ENCODE data around the gene PARD3.

DNA sequence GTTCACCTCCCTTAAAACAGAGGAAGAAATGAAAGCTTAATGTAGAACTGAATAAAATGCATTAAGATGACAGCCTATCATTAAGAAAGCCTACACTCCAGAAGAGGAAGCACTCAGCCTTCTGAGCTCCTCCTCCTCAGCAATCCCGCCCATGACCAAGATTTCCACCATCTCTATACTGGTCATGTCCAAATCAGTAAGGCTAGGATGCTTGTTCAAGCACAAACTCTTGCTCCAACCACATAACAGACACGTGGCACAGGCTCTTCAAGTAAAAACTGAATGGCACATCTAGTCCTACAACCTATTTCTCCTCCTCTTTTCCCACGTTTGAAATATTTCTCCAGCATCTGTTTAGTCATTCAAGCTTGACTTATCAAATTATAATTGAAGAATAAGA lies 454.1 kb downstream of the PARD3 start:
- TF ChIP-seq EZH2phosphoT487 (IDR thresholded peaks at IDR 0.05; ENCODE audit: borderline replicate concordance, low read length): no peak
- TF ChIP-seq, protein P1, sequence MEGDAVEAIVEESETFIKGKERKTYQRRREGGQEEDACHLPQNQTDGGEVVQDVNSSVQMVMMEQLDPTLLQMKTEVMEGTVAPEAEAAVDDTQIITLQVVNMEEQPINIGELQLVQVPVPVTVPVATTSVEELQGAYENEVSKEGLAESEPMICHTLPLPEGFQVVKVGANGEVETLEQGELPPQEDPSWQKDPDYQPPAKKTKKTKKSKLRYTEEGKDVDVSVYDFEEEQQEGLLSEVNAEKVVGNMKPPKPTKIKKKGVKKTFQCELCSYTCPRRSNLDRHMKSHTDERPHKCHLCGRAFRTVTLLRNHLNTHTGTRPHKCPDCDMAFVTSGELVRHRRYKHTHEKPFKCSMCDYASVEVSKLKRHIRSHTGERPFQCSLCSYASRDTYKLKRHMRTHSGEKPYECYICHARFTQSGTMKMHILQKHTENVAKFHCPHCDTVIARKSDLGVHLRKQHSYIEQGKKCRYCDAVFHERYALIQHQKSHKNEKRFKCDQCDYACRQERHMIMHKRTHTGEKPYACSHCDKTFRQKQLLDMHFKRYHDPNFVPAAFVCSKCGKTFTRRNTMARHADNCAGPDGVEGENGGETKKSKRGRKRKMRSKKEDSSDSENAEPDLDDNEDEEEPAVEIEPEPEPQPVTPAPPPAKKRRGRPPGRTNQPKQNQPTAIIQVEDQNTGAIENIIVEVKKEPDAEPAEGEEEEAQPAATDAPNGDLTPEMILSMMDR (conservative IDR thresholded peaks at IDR 0.05; ENCODE audit: low read depth, low read length): no peak
